Endothelial cell of umbilical vein (primary cell): ENCODE data around the gene KCNK10. TPM values are rescaled to one million over a fixed set of nuclear protein-coding genes. Genes with fewer than 3 reads are reported as not detected.

Source experiments
- BruUV-seq: library from RNA; stranded (reverse); fragments of 400-500 nt; replicated peaks from 2 replicates; lab custom pipeline; 2021; lab: Mats Ljungman, UMichigan
- CTCF ChIA-PET: fragments of 300-600, 350-600 bp; sonication (Branson Sonifier 250); formaldehyde crosslinking; loops from one replicate; lab custom pipeline; 2021; ENCODE audit warnings: antibody characterized with exemption, inconsistent platforms; lab: Charles Lee
- POLR2A ChIA-PET: fragments of 300-600, 350-600 bp; sonication (Branson Sonifier 250); formaldehyde crosslinking; loops from one replicate; lab custom pipeline; 2021; ENCODE audit warnings: antibody characterized with exemption, inconsistent platforms; lab: Charles Lee
- DNase-seq: peaks from one replicate; pipeline ENCODE4 v3.0.0-alpha.2; 2011; ENCODE audit warnings: low read depth, low spot score
- FAIRE-seq: peaks from 2 replicates; lab custom pipeline; 2011; peaks lifted over from hg19 to GRCh38; lab: Jason Lieb, UNC
- H2AFZ ChIP-seq: 2 replicates; pipeline ENCODE4 v1.6.0; 2012; ENCODE audit warnings: low read depth, low read length, control low read depth, inconsistent platforms
- H3K27ac ChIP-seq: 2 replicates; pipeline ENCODE4 v1.5.1; 2011; ENCODE audit warnings: low read depth, mild to moderate bottlenecking, control low read depth, low read length, moderate library complexity; ENCODE audit not compliant: insufficient read depth
- H3K27me3 ChIP-seq, 2 experiments: 2 replicates each; pipeline versions ENCODE4 v1.6.0 to v1.6.1; 2011; ENCODE audit warnings: low read length in 2 of 2, mixed read lengths in 1 of 2; ENCODE audit not compliant: control insufficient read depth in 2 of 2, insufficient read depth in 2 of 2
- H3K36me3 ChIP-seq, 2 experiments: 2 replicates in 1 of 2; 3 replicates in 1 of 2; pipeline ENCODE4 v1.5.1; 2011; ENCODE audit warnings: low read length in 2 of 2, mild to moderate bottlenecking in 1 of 2, moderate library complexity in 1 of 2; ENCODE audit not compliant: control insufficient read depth in 2 of 2, insufficient read depth in 2 of 2; ENCODE audit errors: extremely low read depth in 1 of 2
- H3K4me1 ChIP-seq: 3 replicates; pipeline ENCODE4 v1.5.1; 2011; ENCODE audit warnings: mild to moderate bottlenecking, low read length; ENCODE audit not compliant: control insufficient read depth, insufficient read depth; ENCODE audit errors: extremely low read depth
- H3K4me2 ChIP-seq: 2 replicates; pipeline ENCODE4 v1.6.1; 2011; ENCODE audit warnings: low read length, control low read depth, mixed read lengths; ENCODE audit not compliant: insufficient read depth
- H3K4me3 ChIP-seq, 3 experiments: fragments of 200-600 bp in 1 of 3; sonication (generic), shearing (Covaris generic) in 1 of 3; replicated peaks in 1 of 3; 2 replicates each; pipeline ENCODE4 v1.5.1; 2011 to 2016; ENCODE audit warnings: control low read depth in 3 of 3, low read length in 3 of 3, mild to moderate bottlenecking in 2 of 3, inconsistent platforms in 1 of 3, low read depth in 1 of 3, moderate library complexity in 1 of 3; ENCODE audit not compliant: insufficient read depth in 1 of 3
- H3K79me2 ChIP-seq: 2 replicates; pipeline ENCODE4 v1.6.0; 2012; ENCODE audit warnings: low read length, inconsistent platforms; ENCODE audit not compliant: control insufficient read depth, insufficient read depth
- H3K9ac ChIP-seq: replicated peaks from 2 replicates; pipeline ENCODE3; 2011; ENCODE audit warnings: low read length, control low read depth; ENCODE audit not compliant: insufficient read depth; ENCODE audit errors: extremely low read depth
- H3K9me1 ChIP-seq: replicated peaks from 3 replicates; pipeline ENCODE4 v1.6.0; 2011; ENCODE audit warnings: mild to moderate bottlenecking, low read length; ENCODE audit not compliant: control insufficient read depth, insufficient read depth; ENCODE audit errors: extremely low read depth
- H3K9me3 ChIP-seq: replicated peaks from 2 replicates; pipeline ENCODE4 v1.5.1; 2012; ENCODE audit warnings: low read length, inconsistent platforms; ENCODE audit not compliant: control insufficient read depth, insufficient read depth
- H4K20me1 ChIP-seq: replicated peaks from 2 replicates; pipeline ENCODE3; 2011; ENCODE audit warnings: mild to moderate bottlenecking, low read length; ENCODE audit not compliant: control insufficient read depth, insufficient read depth; ENCODE audit errors: extremely low read depth
- CTCF ChIP-seq, 2 donors: IDR thresholded peaks; 1 replicate in 1 of 2; 2 replicates in 1 of 2; pipeline ENCODE4 v1.5.1; 2011; ENCODE audit warnings: low read length in 2 of 2, mild to moderate bottlenecking in 2 of 2, moderate library complexity in 2 of 2, control low read depth in 1 of 2, inconsistent platforms in 1 of 2, low read depth in 1 of 2; ENCODE audit not compliant: insufficient read depth in 1 of 2; ENCODE audit errors: extremely low read depth in 1 of 2
- EZH2 ChIP-seq: IDR thresholded peaks from 2 replicates; pipeline ENCODE4 v1.6.1; 2012; ENCODE audit warnings: borderline replicate concordance, low read depth, mild to moderate bottlenecking, moderate library complexity, low read length, inconsistent platforms; ENCODE audit not compliant: severe bottlenecking
- FOS ChIP-seq: IDR thresholded peaks from 2 replicates; pipeline ENCODE4 v1.6.1; 2011; ENCODE audit warnings: mild to moderate bottlenecking, low read length, moderate library complexity, borderline replicate concordance; ENCODE audit not compliant: insufficient read depth
- GATA2 ChIP-seq: IDR thresholded peaks from 2 replicates; pipeline ENCODE4 v1.7.0; 2011; ENCODE audit warnings: low read depth, mild to moderate bottlenecking, moderate library complexity, mixed read lengths, low read length; ENCODE audit not compliant: insufficient read length, insufficient read depth
- JUN ChIP-seq: IDR thresholded peaks from 2 replicates; pipeline ENCODE4 v1.6.1; 2011; ENCODE audit warnings: borderline replicate concordance, low read depth; ENCODE audit not compliant: insufficient read length, insufficient read depth
- MAX ChIP-seq: IDR thresholded peaks from 2 replicates; pipeline ENCODE4 v1.6.1; 2011; ENCODE audit not compliant: insufficient read depth, insufficient read length
- MYC ChIP-seq: IDR thresholded peaks from one replicate; pipeline ENCODE4 v1.6.1; 2011; ENCODE audit warnings: mild to moderate bottlenecking, low read depth, low read length
- POLR2A ChIP-seq: IDR thresholded peaks from 2 replicates; pipeline ENCODE4 v1.6.1; 2012; ENCODE audit warnings: low read depth, mild to moderate bottlenecking, control low read depth, low read length
- POLR2AphosphoS5 ChIP-seq: IDR thresholded peaks from 2 replicates; pipeline ENCODE4 v1.6.1; 2012; ENCODE audit warnings: low read depth, mild to moderate bottlenecking, control low read depth, low read length, moderate library complexity; ENCODE audit not compliant: insufficient read depth
- dilution Hi-C: fragments of 300-500 bp; cut with MboI; formaldehyde crosslinking; loops from one replicate; pipeline ENCODE4 v1.15.0; 2019; ENCODE audit warnings: low sequenced_read_pairs; ENCODE audit not compliant: extremely low pct_ligation_motif_present
- intact Hi-C: fragments of 100-400 bp; cut with micrococcal nuclease; formaldehyde crosslinking; loops from one replicate; pipeline ENCODE4 v1.10.0; 2022
- polyA plus RNA-seq, 4 experiments: library from polyadenylated mRNA; depleted of rRNA in 3 of 4; stranded (reverse) in 3 of 4; unstranded in 1 of 4; fragments of >200 nt; gene quantifications; 2 replicates each; pipeline versions ENCODE4 v1.2.1 to v1.2.3, GENCODE V29; 2011 to 2012; ENCODE audit warnings: missing spikeins in 1 of 4
- total RNA-seq: library from RNA; stranded (reverse); gene quantifications from 2 replicates; pipeline ENCODE4 v1.2.3, GENCODE V29; 2021

KCNK10 gene
- total and polyA plus RNA-seq, 2 donors (not counting 3 experiments of a cell fraction or from before 2014, with no cell fraction given) = not detected

GRCh38 chr14:88195676-88196075, 127.4 kb downstream of the KCNK10 start:
- H3K27me3 ChIP-seq = no peaks in the 10 kb centered on the region
- H3K4me3 ChIP-seq = no peak overlapping the region
- no peak overlapping the region for H2AFZ ChIP-seq
- H3K9ac ChIP-seq = no peak overlapping the region
- no peaks in the 10 kb centered on the region for H3K36me3 ChIP-seq
- no peak for TF ChIP-seq POLR2AphosphoS5
- TF ChIP-seq POLR2A = no peak
- TF ChIP-seq GATA2 = no peak
- no peak for TF ChIP-seq CTCF (IDR thresholded peaks at IDR 0.05; ENCODE audit: extremely low read depth in 1 of 2, insufficient read depth in 1 of 2, low read depth in 1 of 2, low read length in 2 of 2)
- TF ChIP-seq MAX = no peak
- TF ChIP-seq EZH2 = no peak
- no peak for TF ChIP-seq JUN
- no peak for TF ChIP-seq FOS
- TF ChIP-seq MYC = no peak
- no peak overlapping the region for H3K27ac ChIP-seq
- H3K9me3 ChIP-seq = no peaks in the 10 kb centered on the region
- no peak for FAIRE-seq
- H3K79me2 ChIP-seq = no peaks in the 10 kb centered on the region
- BruUV-seq = no TSS peak
- dilution Hi-C loops (no loop called here), intact Hi-C loops (no loop called here)
- no peak for DNase-seq
- H3K4me1 ChIP-seq = no peaks in the 10 kb centered on the region
- no peaks in the 10 kb centered on the region for H4K20me1 ChIP-seq
- H3K9me1 ChIP-seq = no peaks in the 10 kb centered on the region
- H3K4me2 ChIP-seq = no peak overlapping the region
- ChIA-PET POLR2A (no interaction called here), CTCF (interaction anchor here (1.1 to 2.2 kb wide), 2 partner anchors 8 to 27 kb away, joined by 3 to 6 read pairs; no protein-coding TSS in a partner anchor)
